H1 (cell line): ENCODE results near the gene WDR38. TPM values are rescaled to one million over a fixed set of nuclear protein-coding genes. Genes with fewer than 3 reads are reported as not detected.
A peak's percentile ranks its signal among the peaks of the same experiment; 100 is the strongest.

ENCODE experiments used
- CTCF ChIA-PET: fragments of 300-600 bp; sonication (Branson Sonifier 250); formaldehyde crosslinking; loops from one replicate; lab custom pipeline; 2021; ENCODE audit not compliant: partially characterized antibody; lab: Charles Lee
- POLR2A ChIA-PET: fragments of 300-600 bp; sonication (Branson Sonifier 250); formaldehyde crosslinking; loops from one replicate; lab custom pipeline; 2021; ENCODE audit warnings: inconsistent platforms; ENCODE audit not compliant: partially characterized antibody; lab: Charles Lee
- DNase-seq, 2 experiments: peaks; one replicate each; pipeline versions ENCODE4 v3.0.0 to v3.0.0-alpha.2; 2010 to 2022; ENCODE audit warnings: low spot score in 2 of 2, low read depth in 1 of 2, mixed read lengths in 1 of 2
- FAIRE-seq: peaks from 2 replicates; lab custom pipeline; 2011; peaks lifted over from hg19 to GRCh38; lab: Jason Lieb, UNC
- H2AFZ ChIP-seq: 2 replicates; pipeline ENCODE4 v1.8.1; 2012; ENCODE audit warnings: low read length, inconsistent platforms
- H2AK5ac ChIP-seq: 2 replicates; pipeline ENCODE4 v1.6.1; 2013; ENCODE audit warnings: low read depth, low read length
- H2BK120ac ChIP-seq: replicated peaks from 2 replicates; pipeline ENCODE3; 2013; ENCODE audit warnings: low read depth, low read length, inconsistent platforms
- H2BK12ac ChIP-seq: 2 replicates; pipeline ENCODE4 v1.6.1; 2013; ENCODE audit warnings: low read depth, low read length
- H2BK15ac ChIP-seq: 2 replicates; pipeline ENCODE4 v1.6.1; 2013; ENCODE audit warnings: low read length
- H2BK20ac ChIP-seq: 2 replicates; pipeline ENCODE4 v1.6.1; 2013; ENCODE audit warnings: low read length
- H2BK5ac ChIP-seq: 2 replicates; pipeline ENCODE4 v1.6.1; 2013; ENCODE audit warnings: low read depth, low read length
- H3K14ac ChIP-seq: 2 replicates; pipeline ENCODE4 v1.6.1; 2013; ENCODE audit warnings: inconsistent platforms; ENCODE audit not compliant: insufficient read length
- H3K18ac ChIP-seq: 2 replicates; pipeline ENCODE4 v1.6.1; 2013; ENCODE audit warnings: low read length; ENCODE audit errors: extremely low read depth
- H3K23ac ChIP-seq: 2 replicates; pipeline ENCODE4 v1.6.1; 2013; ENCODE audit warnings: inconsistent platforms; ENCODE audit not compliant: insufficient read length
- H3K23me2 ChIP-seq: 2 replicates; pipeline ENCODE4 v1.6.1; 2013; ENCODE audit warnings: low read depth, low read length
- H3K27ac ChIP-seq: 2 replicates; pipeline ENCODE4 v1.6.1; 2011; ENCODE audit warnings: low read depth, low read length, inconsistent platforms
- H3K27me3 ChIP-seq, 4 experiments: replicated peaks in 1 of 4; 1 replicate in 1 of 4; 2 replicates in 3 of 4; pipeline versions ENCODE4 v1.6.1 to v1.8.1; 2011 to 2013; ENCODE audit warnings: low read length in 3 of 4, mild to moderate bottlenecking in 3 of 4, inconsistent platforms in 2 of 4, mixed read lengths in 2 of 4, moderate library complexity in 1 of 4; ENCODE audit not compliant: control insufficient read depth in 3 of 4, insufficient read depth in 3 of 4; ENCODE audit errors: extremely low read depth in 1 of 4
- H3K36me3 ChIP-seq, 4 experiments: 2 replicates each; pipeline versions ENCODE4 v1.6.1 to v1.8.1; 2011 to 2013; ENCODE audit warnings: mild to moderate bottlenecking in 4 of 4, low read length in 3 of 4, moderate library complexity in 2 of 4, control low read depth in 1 of 4, inconsistent platforms in 1 of 4; ENCODE audit not compliant: insufficient read depth in 4 of 4, control insufficient read depth in 2 of 4
- H3K4ac ChIP-seq: replicated peaks from 2 replicates; pipeline ENCODE3; 2013; ENCODE audit warnings: low read length, low read depth, mixed read lengths, inconsistent platforms; ENCODE audit not compliant: insufficient read length
- H3K4me1 ChIP-seq, 4 experiments: replicated peaks in 1 of 4; 1 replicate in 1 of 4; 2 replicates in 3 of 4; pipeline versions ENCODE4 v1.6.1 to v1.8.1; 2011 to 2013; ENCODE audit warnings: low read length in 3 of 4, inconsistent platforms in 2 of 4, mixed read lengths in 1 of 4; ENCODE audit not compliant: insufficient read depth in 4 of 4, control insufficient read depth in 3 of 4
- H3K4me2 ChIP-seq, 2 experiments: 2 replicates each; pipeline versions ENCODE4 v1.6.1 to v1.8.1; 2011 to 2013; ENCODE audit warnings: low read depth in 2 of 2, low read length in 2 of 2, control low read depth in 1 of 2, inconsistent platforms in 1 of 2, mild to moderate bottlenecking in 1 of 2; ENCODE audit not compliant: insufficient read depth in 1 of 2
- H3K4me3 ChIP-seq, 4 experiments: fragments of 200-600, 300-600 bp in 1 of 4; sonication (generic), shearing (Covaris generic), sonication (Bioruptor Twin) in 1 of 4; 2 replicates each; pipeline versions ENCODE4 v1.5.1 to v1.8.1; 2011 to 2016; ENCODE audit warnings: low read length in 4 of 4, low read depth in 3 of 4, control low read depth in 2 of 4, inconsistent platforms in 2 of 4, mild to moderate bottlenecking in 2 of 4, mixed read lengths in 1 of 4, moderate library complexity in 1 of 4; ENCODE audit not compliant: insufficient read depth in 2 of 4; ENCODE audit errors: extremely low read depth in 1 of 4
- H3K56ac ChIP-seq: replicated peaks from 2 replicates; pipeline ENCODE3; 2013; ENCODE audit warnings: low read depth, mild to moderate bottlenecking, mixed read lengths, low read length, inconsistent platforms; ENCODE audit not compliant: insufficient read length
- H3K79me1 ChIP-seq: 2 replicates; pipeline ENCODE4 v1.6.1; 2013; ENCODE audit warnings: low read depth, low read length, control low read depth
- H3K79me2 ChIP-seq, 2 experiments: 2 replicates each; pipeline versions ENCODE4 v1.6.1 to v1.8.1; 2012 to 2013; ENCODE audit warnings: low read length in 2 of 2, mild to moderate bottlenecking in 2 of 2, inconsistent platforms in 1 of 2; ENCODE audit not compliant: insufficient read depth in 2 of 2, control insufficient read depth in 1 of 2
- H3K9ac ChIP-seq, 4 experiments: replicated peaks in 1 of 4; 1 replicate in 1 of 4; 2 replicates in 3 of 4; pipeline versions ENCODE4 v1.6.1 to v1.8.1; 2011 to 2013; ENCODE audit warnings: low read depth in 3 of 4, low read length in 3 of 4, control low read depth in 2 of 4, mild to moderate bottlenecking in 2 of 4, moderate library complexity in 2 of 4, inconsistent platforms in 1 of 4; ENCODE audit errors: extremely low read depth in 1 of 4
- H3K9me3 ChIP-seq, 2 experiments: 2 replicates each; pipeline versions ENCODE4 v1.6.1 to v1.8.1; 2012 to 2013; ENCODE audit warnings: mild to moderate bottlenecking in 2 of 2, moderate library complexity in 2 of 2, control low read depth in 1 of 2, inconsistent platforms in 1 of 2, low read depth in 1 of 2, low read length in 1 of 2, mixed read lengths in 1 of 2; ENCODE audit not compliant: insufficient read depth in 2 of 2
- H4K20me1 ChIP-seq, 2 experiments: replicated peaks in 1 of 2; 2 replicates each; pipeline versions ENCODE3 to v1.8.1; 2011 to 2013; ENCODE audit warnings: inconsistent platforms in 2 of 2, low read length in 2 of 2, mild to moderate bottlenecking in 1 of 2; ENCODE audit not compliant: insufficient read depth in 2 of 2, control insufficient read depth in 1 of 2
- H4K5ac ChIP-seq: 2 replicates; pipeline ENCODE4 v1.6.1; 2013; ENCODE audit warnings: low read length, low read depth, mixed read lengths, inconsistent platforms; ENCODE audit not compliant: insufficient read length
- H4K8ac ChIP-seq: 2 replicates; pipeline ENCODE4 v1.8.0; 2013; ENCODE audit warnings: mild to moderate bottlenecking, moderate library complexity, low read length, inconsistent platforms; ENCODE audit not compliant: insufficient read depth; ENCODE audit errors: extremely low read depth
- H4K91ac ChIP-seq: replicated peaks from 2 replicates; pipeline ENCODE3; 2013; ENCODE audit warnings: low read length, mixed read lengths, inconsistent platforms; ENCODE audit not compliant: insufficient read length
- ASH2L ChIP-seq: fragments of 200-600, 300-600 bp; sonication (generic); IDR thresholded peaks from one replicate; pipeline ENCODE4 v1.7.1; 2017; ENCODE audit warnings: low read length
- FOSL1 ChIP-seq: IDR thresholded peaks from 2 replicates; pipeline ENCODE4 v1.6.1; 2011; ENCODE audit warnings: mild to moderate bottlenecking, low read depth, low read length, moderate library complexity; ENCODE audit not compliant: insufficient read depth
- RAD21 ChIP-seq, 2 experiments: IDR thresholded peaks in 1 of 2; conservative IDR thresholded peaks in 1 of 2; 2 replicates each; pipeline ENCODE4 v1.6.1; 2011; ENCODE audit warnings: low read depth in 2 of 2, low read length in 2 of 2, improper control_type of control experiment in 1 of 2, inconsistent platforms in 1 of 2, mild to moderate bottlenecking in 1 of 2, moderate library complexity in 1 of 2
- RXRA ChIP-seq: IDR thresholded peaks from 2 replicates; pipeline ENCODE4 v1.6.1; 2011; ENCODE audit warnings: low read depth, mild to moderate bottlenecking, low read length, moderate library complexity; ENCODE audit not compliant: insufficient read depth
- USF2 ChIP-seq: IDR thresholded peaks from 2 replicates; pipeline ENCODE4 v1.6.1; 2011; ENCODE audit warnings: low read length, improper control_type of control experiment
- WGBS, 2 experiments: shearing (Covaris generic) in 1 of 2; methylation state at CpG; one replicate each; pipeline versions ENCODE4 v1.1.6 to v1.1.7; 2013 to 2015; ENCODE audit warnings: low lambda C conversion rate in 2 of 2, mixed read lengths in 2 of 2, inconsistent platforms in 1 of 2, low coverage in 1 of 2, missing lambda C conversion rate in 1 of 2; ENCODE audit not compliant: insufficient replicate concordance in 2 of 2, insufficient coverage in 1 of 2, insufficient read length in 1 of 2; ENCODE audit errors: extremely low coverage in 1 of 2, missing lambda C conversion rate in 1 of 2; 5-methylcytosine and 5-hydroxymethylcytosine counted together
- polyA plus RNA-seq, 7 experiments: library from polyadenylated mRNA; depleted of rRNA in 3 of 7; stranded (reverse) in 5 of 7; unstranded in 2 of 7; fragments of >200 nt in 5 of 7; fragments of 200-250 nt in 2 of 7; gene quantifications; 1 replicate in 5 of 7; 2 replicates in 1 of 7; 4 replicates in 1 of 7; pipeline versions ENCODE4 v1.2.1 to v1.2.3, GENCODE V29; 2011 to 2013; ENCODE audit warnings: missing spikeins in 2 of 7, mixed read lengths in 2 of 7
- total RNA-seq: library from RNA; stranded (reverse); fragmentation: NEBNext Ultra II Directional; extraction: Animal tissue kit (Norgen Biotek cat#: 25700); gene quantifications from 2 replicates; pipeline ENCODE4 v1.2.1, GENCODE V29; 2021

WDR38 gene
- total and polyA plus RNA-seq, 2 of the 8 experiments (the other 6 are each of a cell fraction or from before 2014, with no cell fraction given): not detected

GRCh38 chr9:124881138-124881743, 28.0 kb downstream of the WDR38 start:
- Histone ChIP-seq H2BK120ac (no peak overlapping the region), H3K18ac (0 out of 2 replicates have a peak overlapping the region, but pooled peaks have one; percentile 39), H3K4me2 (no peak overlapping the region; a peak in 1 of 4 replicates), H4K20me1 (peaks cover 0 to 4% of the 10 kb centered on the region in 2 experiments), H3K9ac (no peak overlapping the region), H2BK15ac (peak overlapping the region; percentile 8; the same call in 1 of the 2 replicates), H3K27ac (no peak overlapping the region), H3K9me3 (no peaks in the 10 kb centered on the region), H3K14ac (no peak overlapping the region), H3K23ac (no peak overlapping the region), H3K4me1 (peaks cover 5 to 18% (median 13%) of the 10 kb centered on the region in 4 experiments), H2AFZ (no peak overlapping the region), H3K27me3 (no peaks in the 10 kb centered on the region), H4K8ac (no peak overlapping the region), H2BK12ac (no peak overlapping the region), H2BK20ac (0 out of 2 replicates have a peak overlapping the region, but pooled peaks have one; percentile 69), H3K23me2 (0 out of 2 replicates have a peak, but pooled peaks cover 4% of the 10 kb centered on the region), H4K5ac (no peak overlapping the region), H3K56ac (no peak overlapping the region), H4K91ac (no peak overlapping the region), H3K4ac (no peak overlapping the region), H3K79me2 (no peaks in the 10 kb centered on the region), H3K36me3 (peaks cover 0 to 23% (median 5%) of the 10 kb centered on the region in 4 experiments; a peak in 3 of 8 replicates), H2BK5ac (peak overlapping the region; percentile 61; the same call in 1 of the 2 replicates), H2AK5ac (no peak overlapping the region), H3K79me1 (0 out of 2 replicates have a peak, but pooled peaks cover 2% of the 10 kb centered on the region), H3K4me3 (no peak overlapping the region)
- DNase-seq (no peak), FAIRE-seq (no peak)
- TF ChIP-seq RAD21 (IDR thresholded peaks at IDR 0.05 in 1 of 2, conservative IDR thresholded peaks at IDR 0.05 in 1 of 2; ENCODE audit: low read depth in 2 of 2, low read length in 2 of 2) (no peak), RXRA (no peak), FOSL1 (no peak), ASH2L (no peak), USF2 (no peak)
- POLR2A ChIA-PET: interaction anchor here (1.5 to 31.1 kb wide), 3 partner anchors 12 to 19 kb away, joined by 4 to 573 read pairs (median 7); partner anchors contain the start of genes ARPC5L, RPL35 and WDR38
- WGBS, 2 experiments: 90% methylated on average over 16 of the region's 16 CpGs; no CpG with 5 or more reads in 1 of the 2 experiments
- CTCF ChIA-PET: interaction anchor here (1.3 to 6.3 kb wide), 6 partner anchors 11 to 107 kb away, joined by 5 to 55 read pairs (median 10); partner anchors contain the start of genes NR6A1, OLFML2A and WDR38
